K562 (cell line): Measurements from ENCODE around the gene HOXB5. TPM values are rescaled to one million over a fixed set of nuclear protein-coding genes. Genes with fewer than 3 reads are reported as not detected.

Experiments used
- ASH1L ChIP-seq: fragments of 450-650 bp; IDR thresholded peaks from 2 replicates; pipeline ENCODE4 v1.6.1; 2018; ENCODE audit warnings: borderline replicate concordance, mild to moderate bottlenecking, low read depth; ENCODE audit not compliant: partially characterized antibody
- CBFB ChIP-seq: sonication (generic); formaldehyde crosslinking; IDR thresholded peaks from 2 replicates; pipeline ENCODE4 v1.4.0; 2020; ENCODE audit warnings: mild to moderate bottlenecking, missing genetic modification reagents
- CHD4 ChIP-seq: fragments of 200-600 bp; sonication (generic); IDR thresholded peaks from 3 replicates; pipeline ENCODE4 v1.6.1; 2012; ENCODE audit warnings: low read depth, mild to moderate bottlenecking, mixed read lengths, low read length, inconsistent platforms; ENCODE audit not compliant: insufficient read depth, insufficient replicate concordance, poor library complexity, severe bottlenecking
- DPF2 ChIP-seq: fragments of 450-650 bp; IDR thresholded peaks from 2 replicates; pipeline ENCODE4 v1.6.1; 2016
- MAFG ChIP-seq: fragments of 450-650 bp; conservative IDR thresholded peaks from 2 replicates; pipeline ENCODE4 v1.6.1; 2016; ENCODE audit warnings: missing genetic modification characterization, missing compliant biosample characterization
- NCOR1 ChIP-seq: fragments of 450-650 bp; IDR thresholded peaks from 2 replicates; pipeline ENCODE4 v1.6.1; 2016; ENCODE audit warnings: mild to moderate bottlenecking, moderate library complexity
- RFX7 ChIP-seq: fragments of 250-450 bp; sonication (Bioruptor Pico); IDR thresholded peaks from 2 replicates; pipeline ENCODE4 v1.5.1; 2021; ENCODE audit warnings: mild to moderate bottlenecking
- TEAD2 ChIP-seq: fragments of 450-650 bp; IDR thresholded peaks from 2 replicates; pipeline ENCODE4 v1.6.1; 2016; ENCODE audit warnings: missing genetic modification characterization, control low read depth, missing compliant biosample characterization
- TGIF2 ChIP-seq: sonication (generic); formaldehyde crosslinking; IDR thresholded peaks from 2 replicates; pipeline ENCODE4 v1.8.1; 2022; ENCODE audit warnings: mild to moderate bottlenecking, missing genetic modification reagents, moderate library complexity
- ZNF121 ChIP-seq: sonication (generic); formaldehyde crosslinking; conservative IDR thresholded peaks from 2 replicates; pipeline ENCODE4 v1.8.0; 2022; ENCODE audit warnings: missing genetic modification reagents
- ZNF143 ChIP-seq: sonication (generic); formaldehyde crosslinking; IDR thresholded peaks from 2 replicates; pipeline ENCODE4 v1.9.0; 2022; ENCODE audit warnings: mild to moderate bottlenecking, missing genetic modification reagents
- ZNF174 ChIP-seq: fragments of 250-450 bp; sonication (Bioruptor Pico); IDR thresholded peaks from 2 replicates; pipeline ENCODE4 v1.4.0; 2020; ENCODE audit warnings: mild to moderate bottlenecking
- ZNF717 ChIP-seq: fragments of 250-450 bp; sonication (Bioruptor Pico); IDR thresholded peaks from 2 replicates; pipeline ENCODE4 v1.5.0; 2021
- polyA plus RNA-seq, 8 experiments: library from polyadenylated mRNA; depleted of rRNA in 4 of 8; stranded (reverse) in 5 of 8; unstranded in 3 of 8; fragments of >200 nt; fragmentation: Nextera tagmentation in 2 of 8; fragmentation: Illumina TruSeq in 1 of 8; extraction: Ambion mirVana in 2 of 8; extraction: Trizol in 1 of 8; gene quantifications; 2 replicates each; pipeline versions ENCODE4 v1.2.1 to v1.2.3, GENCODE V29; 2011 to 2014; ENCODE audit warnings: inconsistent platforms in 1 of 8, missing spikeins in 1 of 8
- total RNA-seq, 7 experiments: library from RNA; depleted of rRNA in 6 of 7; stranded (reverse); fragments of >200 nt in 6 of 7; fragmentation: Illumina TruSeq in 2 of 7; extraction: Trizol in 2 of 7; gene quantifications; 2 replicates each; pipeline versions ENCODE4 v1.2.1 to v1.2.3, GENCODE V29; 2011 to 2021; ENCODE audit warnings: low replicate concordance in 1 of 7
- TF ChIP-seq, protein P1 (sequence below), 2 experiments: fragments of 450-650 bp; formaldehyde crosslinking in 1 of 2; IDR thresholded peaks; 2 replicates each; pipeline versions ENCODE4 v1.4.0 to v1.6.1; 2014 to 2020; ENCODE audit warnings: mild to moderate bottlenecking in 2 of 2, borderline replicate concordance in 1 of 2, low read depth in 1 of 2
- TF ChIP-seq, protein P2 (sequence below): fragments of 450-650 bp; IDR thresholded peaks from 2 replicates; pipeline ENCODE4 v1.6.1; 2016; ENCODE audit warnings: antibody characterized with exemption
- TF ChIP-seq, protein P3 (sequence below), 3 experiments: fragments of 200-800 bp in 1 of 3; sonication (Bioruptor generic) in 1 of 3; sonication (generic) in 1 of 3; formaldehyde crosslinking in 1 of 3; IDR thresholded peaks; 2 replicates each; pipeline versions ENCODE4 v1.6.1 to v1.8.0; 2016 to 2022; ENCODE audit warnings: mild to moderate bottlenecking in 2 of 3, missing compliant biosample characterization in 2 of 3, missing genetic modification characterization in 2 of 3, missing genetic modification reagents in 1 of 3

Gene HOXB5
- total and polyA plus RNA-seq, 9 of the 15 experiments (the other 6 are each of a cell fraction or from before 2014, with no cell fraction given), result 0.24 to 2.7 (median 0.65) TPM

DNA sequence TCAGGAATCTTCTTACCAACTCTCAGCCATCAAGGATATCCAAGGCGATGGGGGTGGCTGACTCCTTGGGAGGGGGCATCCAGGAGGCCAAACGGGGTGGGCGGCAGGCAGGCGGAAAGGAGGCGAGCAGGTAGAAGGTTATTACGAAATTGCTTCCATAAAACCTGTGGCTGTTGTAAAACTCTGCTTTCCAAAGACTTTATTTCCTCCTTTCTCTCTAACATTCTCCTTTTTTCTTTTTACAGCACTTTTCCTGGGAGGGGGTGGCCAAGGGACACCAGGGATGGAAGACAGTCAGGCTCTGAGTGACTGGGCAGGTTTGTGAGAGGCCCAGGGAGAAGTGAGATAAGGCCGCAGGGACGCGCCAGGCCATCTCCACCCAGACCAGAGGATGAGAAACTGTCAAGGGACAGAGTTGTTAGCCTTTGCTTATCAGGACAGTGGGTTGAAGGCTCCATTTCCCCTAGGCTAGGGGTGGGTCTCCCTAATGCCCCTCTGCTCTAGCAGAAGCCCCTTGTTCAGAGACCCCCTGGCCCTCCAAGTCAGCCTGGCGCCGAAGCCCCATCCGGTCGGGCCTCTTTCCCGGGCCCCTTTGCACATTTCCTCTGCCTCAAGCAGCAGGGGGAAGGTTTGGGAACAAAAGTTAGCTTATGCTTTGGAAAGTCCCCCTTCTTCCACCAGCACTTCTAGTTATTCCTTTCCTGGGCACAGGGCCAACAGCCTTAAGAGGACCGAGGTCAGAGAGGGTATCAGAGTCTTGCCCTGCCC is 37.5 kb upstream of the HOXB5 start (continued):
- no peak for TF ChIP-seq ZNF143 (CRISPR knock-in tag)
- TF ChIP-seq, protein P1, sequence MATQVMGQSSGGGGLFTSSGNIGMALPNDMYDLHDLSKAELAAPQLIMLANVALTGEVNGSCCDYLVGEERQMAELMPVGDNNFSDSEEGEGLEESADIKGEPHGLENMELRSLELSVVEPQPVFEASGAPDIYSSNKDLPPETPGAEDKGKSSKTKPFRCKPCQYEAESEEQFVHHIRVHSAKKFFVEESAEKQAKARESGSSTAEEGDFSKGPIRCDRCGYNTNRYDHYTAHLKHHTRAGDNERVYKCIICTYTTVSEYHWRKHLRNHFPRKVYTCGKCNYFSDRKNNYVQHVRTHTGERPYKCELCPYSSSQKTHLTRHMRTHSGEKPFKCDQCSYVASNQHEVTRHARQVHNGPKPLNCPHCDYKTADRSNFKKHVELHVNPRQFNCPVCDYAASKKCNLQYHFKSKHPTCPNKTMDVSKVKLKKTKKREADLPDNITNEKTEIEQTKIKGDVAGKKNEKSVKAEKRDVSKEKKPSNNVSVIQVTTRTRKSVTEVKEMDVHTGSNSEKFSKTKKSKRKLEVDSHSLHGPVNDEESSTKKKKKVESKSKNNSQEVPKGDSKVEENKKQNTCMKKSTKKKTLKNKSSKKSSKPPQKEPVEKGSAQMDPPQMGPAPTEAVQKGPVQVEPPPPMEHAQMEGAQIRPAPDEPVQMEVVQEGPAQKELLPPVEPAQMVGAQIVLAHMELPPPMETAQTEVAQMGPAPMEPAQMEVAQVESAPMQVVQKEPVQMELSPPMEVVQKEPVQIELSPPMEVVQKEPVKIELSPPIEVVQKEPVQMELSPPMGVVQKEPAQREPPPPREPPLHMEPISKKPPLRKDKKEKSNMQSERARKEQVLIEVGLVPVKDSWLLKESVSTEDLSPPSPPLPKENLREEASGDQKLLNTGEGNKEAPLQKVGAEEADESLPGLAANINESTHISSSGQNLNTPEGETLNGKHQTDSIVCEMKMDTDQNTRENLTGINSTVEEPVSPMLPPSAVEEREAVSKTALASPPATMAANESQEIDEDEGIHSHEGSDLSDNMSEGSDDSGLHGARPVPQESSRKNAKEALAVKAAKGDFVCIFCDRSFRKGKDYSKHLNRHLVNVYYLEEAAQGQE (IDR thresholded peaks at IDR 0.05; ENCODE audit: borderline replicate concordance), result no peak
- TF ChIP-seq, protein P1 (CRISPR knock-in tag; IDR thresholded peaks at IDR 0.05; ENCODE audit: low read depth), result no peak
- no peak for TF ChIP-seq CHD4
- TF ChIP-seq CBFB, result no peak
- peak; percentile 94 for TF ChIP-seq DPF2
- no peak for TF ChIP-seq ZNF717 (CRISPR knock-in tag)
- no peak for TF ChIP-seq ZNF174 (CRISPR knock-in tag)
- no peak for TF ChIP-seq ZNF121 (CRISPR knock-in tag)
- peak; percentile 81 for TF ChIP-seq NCOR1
- TF ChIP-seq, protein P2, sequence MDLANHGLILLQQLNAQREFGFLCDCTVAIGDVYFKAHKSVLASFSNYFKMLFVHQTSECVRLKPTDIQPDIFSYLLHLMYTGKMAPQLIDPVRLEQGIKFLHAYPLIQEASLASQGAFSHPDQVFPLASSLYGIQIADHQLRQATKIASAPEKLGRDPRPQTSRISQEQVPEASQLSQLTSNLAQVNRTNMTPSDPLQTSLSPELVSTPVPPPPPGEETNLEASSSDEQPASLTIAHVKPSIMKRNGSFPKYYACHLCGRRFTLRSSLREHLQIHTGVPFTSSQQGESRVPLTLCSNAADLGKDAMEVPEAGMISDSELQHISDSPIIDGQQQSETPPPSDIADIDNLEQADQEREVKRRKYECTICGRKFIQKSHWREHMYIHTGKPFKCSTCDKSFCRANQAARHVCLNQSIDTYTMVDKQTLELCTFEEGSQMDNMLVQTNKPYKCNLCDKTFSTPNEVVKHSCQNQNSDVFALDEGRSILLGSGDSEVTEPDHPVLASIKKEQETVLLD, result 0 out of 2 replicates have a peak, but pooled peaks have one; percentile 33
- no peak for TF ChIP-seq TGIF2 (CRISPR knock-in tag)
- TF ChIP-seq, protein P3, sequence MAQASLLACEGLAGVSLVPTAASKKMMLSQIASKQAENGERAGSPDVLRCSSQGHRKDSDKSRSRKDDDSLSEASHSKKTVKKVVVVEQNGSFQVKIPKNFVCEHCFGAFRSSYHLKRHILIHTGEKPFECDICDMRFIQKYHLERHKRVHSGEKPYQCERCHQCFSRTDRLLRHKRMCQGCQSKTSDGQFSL (CRISPR knock-in tag; IDR thresholded peaks at IDR 0.05), result 0 out of 2 replicates have a peak, but pooled peaks have one; percentile 51
- TF ChIP-seq, protein P3 (tag; IDR thresholded peaks at IDR 0.05), result no peak
- TF ChIP-seq ASH1L, result no peak
- TF ChIP-seq MAFG (tag), result peak; percentile 88
- no peak for TF ChIP-seq TEAD2 (tag)
- TF ChIP-seq RFX7, result no peak
